GM21529 (cell line): ENCODE measurements around the gene ALX4.

Source experiments
- ATAC-seq: cut with Tn5 transposase; IDR thresholded peaks from one replicate; pipeline ENCODE4 v1.9.1; 2021; ENCODE audit not compliant: unreplicated experiment

Gene ALX4

GRCh38 chr11:44309478-44310205 is at the start of gene ALX4:
ALX4 (minus strand) TSS chr11:44310139; CDS start chr11:44310062, 77 bp downstream.
- no peak for ATAC-seq

GRCh38 chr11:44359162-44359561 is 49.2 kb upstream of the ALX4 start:
- no peak for ATAC-seq

- no peak for ATAC-seq
Measured at GRCh38 chr11:44358713-44359112, 48.8 kb upstream of the ALX4 start.

- no peak for ATAC-seq
Measured at GRCh38 chr11:44357711-44358110, 47.8 kb upstream of the ALX4 start.

GRCh38 chr11:44356351-44356750 is 46.4 kb upstream of the ALX4 start:
- ATAC-seq, result no peak

- ATAC-seq, result no peak
Measured at GRCh38 chr11:44351898-44352498, 42.1 kb upstream of the ALX4 start.

- peak; percentile 90 for ATAC-seq
Measured at GRCh38 chr11:44351006-44351660, 41.2 kb upstream of the ALX4 start.

- ATAC-seq, result no peak
Measured at GRCh38 chr11:44349328-44349727, 39.4 kb upstream of the ALX4 start.

- ATAC-seq, result no peak
Measured at GRCh38 chr11:44348721-44349120, 38.8 kb upstream of the ALX4 start.

GRCh38 chr11:44348114-44348513 is 38.2 kb upstream of the ALX4 start:
- ATAC-seq, result no peak

GRCh38 chr11:44347538-44347937 is 37.6 kb upstream of the ALX4 start:
- ATAC-seq, result no peak

- no peak for ATAC-seq
Measured at GRCh38 chr11:44346983-44347382, 37.0 kb upstream of the ALX4 start.

- ATAC-seq, result no peak
Measured at GRCh38 chr11:44345781-44346180, 35.8 kb upstream of the ALX4 start.

- no peak for ATAC-seq
Measured at GRCh38 chr11:44344921-44345320, 35.0 kb upstream of the ALX4 start.

- ATAC-seq, result no peak
Measured at GRCh38 chr11:44344423-44344820, 34.5 kb upstream of the ALX4 start.

- no peak for ATAC-seq
Measured at GRCh38 chr11:44343778-44344422, 34.0 kb upstream of the ALX4 start.

GRCh38 chr11:44342616-44343015 is 32.7 kb upstream of the ALX4 start:
- no peak for ATAC-seq

GRCh38 chr11:44340656-44341055 is 30.7 kb upstream of the ALX4 start:
- ATAC-seq, result no peak

- no peak for ATAC-seq
Measured at GRCh38 chr11:44339530-44339883, 29.6 kb upstream of the ALX4 start.

GRCh38 chr11:44338698-44339529 is 29.0 kb upstream of the ALX4 start:
- ATAC-seq, result no peak

- no peak for ATAC-seq
Measured at GRCh38 chr11:44338026-44338425, 28.1 kb upstream of the ALX4 start.
